Vagina (tissue), 2 donors: ENCODE measurements around the gene ACSL3. TPM values are rescaled to one million over a fixed set of nuclear protein-coding genes. Genes with fewer than 3 reads are reported as not detected.
"Not testable (repeated sequence)": the region's sequence is repeated elsewhere in the genome, so short reads cannot be mapped to it uniquely, and the experiment has no call there.

Experiments used
- DNase-seq, 2 donors: peaks; one replicate each; pipeline ENCODE4 v3.0.0-alpha.2; 2017; ENCODE audit errors: extremely low spot score in 2 of 2
- H3K27ac ChIP-seq: fragments of 200-600 bp; sonication (generic); one replicate; pipeline ENCODE4 v1.5.1; 2019
- H3K27me3 ChIP-seq: fragments of 200-600 bp; sonication (generic); one replicate; pipeline ENCODE4 v1.5.1; 2019
- H3K36me3 ChIP-seq, 2 donors: fragments of 200-600 bp; sonication (generic); one replicate each; pipeline ENCODE4 v1.5.1; 2017 to 2019
- H3K4me1 ChIP-seq: fragments of 200-600 bp; sonication (generic); one replicate; pipeline ENCODE4 v1.5.1; 2019
- H3K4me3 ChIP-seq, 2 donors: fragments of 200-600 bp; sonication (generic); 1 replicate in 1 of 2; 2 replicates in 1 of 2; pipeline ENCODE4 v1.5.1; 2016 to 2019
- H3K9me3 ChIP-seq: fragments of 200-600 bp; sonication (generic); one replicate; pipeline ENCODE4 v1.5.1; 2019
- CTCF ChIP-seq, 3 experiments: fragments of 450-650 bp in 2 of 3; fragments of 200-600 bp in 1 of 3; sonication (generic) in 1 of 3; IDR thresholded peaks; one replicate each; pipeline ENCODE4 v1.5.1; 2017 to 2019; ENCODE audit warnings: antibody characterized with exemption in 3 of 3, mild to moderate bottlenecking in 2 of 3, moderate library complexity in 2 of 3
- POLR2A ChIP-seq, 2 donors: fragments of 450-650 bp; IDR thresholded peaks; one replicate each; pipeline ENCODE4 v1.6.1; 2017; ENCODE audit warnings: antibody characterized with exemption in 2 of 2, mild to moderate bottlenecking in 2 of 2, moderate library complexity in 2 of 2
- POLR2AphosphoS5 ChIP-seq, 2 donors: sonication (generic); formaldehyde crosslinking; IDR thresholded peaks; one replicate each; pipeline ENCODE4 v1.9.0; 2017; ENCODE audit warnings: antibody characterized with exemption in 2 of 2, mild to moderate bottlenecking in 2 of 2, low read depth in 1 of 2; ENCODE audit not compliant: insufficient read depth in 1 of 2
- intact Hi-C: fragments of 100-400 bp; cut with DNase I; formaldehyde crosslinking; loops from one replicate; pipeline ENCODE4 v1.15.1; 2023
- total RNA-seq: library from RNA; depleted of rRNA; stranded (reverse); fragments of >200 nt; gene quantifications from one replicate; pipeline ENCODE4 v1.2.3, GENCODE V29; 2016

The ACSL3 gene
- total RNA-seq, 1 donor from 2014 or later: 60.4 TPM

GRCh38 chr2:222842491-222843174 lies 18.2 kb upstream of the ACSL3 start:
- intact Hi-C loops: no loop called here
- no peaks in the 10 kb centered on the region for H3K27me3 ChIP-seq
- H3K27ac ChIP-seq: no peak overlapping the region
- H3K36me3 ChIP-seq: no peaks in the 10 kb centered on the region
- no peak for DNase-seq
- H3K4me3 ChIP-seq: no peak overlapping the region
- no peaks in the 10 kb centered on the region for H3K4me1 ChIP-seq
- TF ChIP-seq POLR2AphosphoS5 (IDR thresholded peaks at IDR 0.05; ENCODE audit: insufficient read depth in 1 of 2, low read depth in 1 of 2) (peak in 1 of 2 donors; percentile 13), CTCF (IDR thresholded peaks at IDR 0.05) (no peak)
- no peaks in the 10 kb centered on the region for H3K9me3 ChIP-seq

GRCh38 chr2:222844323-222844722 lies 16.5 kb upstream of the ACSL3 start:
- H3K4me3 ChIP-seq: no peak overlapping the region
- H3K27me3 ChIP-seq: no peaks in the 10 kb centered on the region
- TF ChIP-seq POLR2AphosphoS5 (IDR thresholded peaks at IDR 0.05; ENCODE audit: insufficient read depth in 1 of 2, low read depth in 1 of 2) (peak in 1 of 2 donors; percentile 73), POLR2A (IDR thresholded peaks at IDR 0.05) (no peak), CTCF (IDR thresholded peaks at IDR 0.05) (no peak)
- intact Hi-C loops: no loop called here
- no peak for DNase-seq
- peak overlapping the region; percentile 48 for H3K27ac ChIP-seq
- H3K9me3 ChIP-seq: no peaks in the 10 kb centered on the region
- no peaks in the 10 kb centered on the region for H3K36me3 ChIP-seq
- H3K4me1 ChIP-seq: no peaks in the 10 kb centered on the region

GRCh38 chr2:222845314-222845713 lies 15.5 kb upstream of the ACSL3 start:
- H3K36me3 ChIP-seq, H3K9me3 ChIP-seq, H3K27ac ChIP-seq, DNase-seq, intact Hi-C loops, H3K4me3 ChIP-seq, H3K4me1 ChIP-seq, H3K27me3 ChIP-seq: not testable (repeated sequence)

- Histone ChIP-seq H3K36me3 (no peaks in the 10 kb centered on the region), H3K4me1 (no peaks in the 10 kb centered on the region), H3K27me3 (no peaks in the 10 kb centered on the region), H3K4me3 (no peak overlapping the region), H3K27ac (no peak overlapping the region), H3K9me3 (no peaks in the 10 kb centered on the region)
- intact Hi-C loops: no loop called here
- no peak for TF ChIP-seq CTCF (IDR thresholded peaks at IDR 0.05)
- no peak for DNase-seq
These were observed 14.8 kb upstream of the ACSL3 start for GRCh38 chr2:222846003-222846402.

- H3K9me3 ChIP-seq, H3K27ac ChIP-seq, H3K4me3 ChIP-seq, DNase-seq, intact Hi-C loops, H3K36me3 ChIP-seq, H3K27me3 ChIP-seq, H3K4me1 ChIP-seq: not testable (repeated sequence)
These were observed 12.8 kb upstream of the ACSL3 start for GRCh38 chr2:222848031-222848430.

- no peaks in the 10 kb centered on the region for H3K27me3 ChIP-seq
- DNase-seq: no peak
- no peak overlapping the region for H3K4me3 ChIP-seq
- no peaks in the 10 kb centered on the region for H3K36me3 ChIP-seq
- no peak overlapping the region for H3K27ac ChIP-seq
- intact Hi-C loops: no loop called here
- no peaks in the 10 kb centered on the region for H3K4me1 ChIP-seq
- no peaks in the 10 kb centered on the region for H3K9me3 ChIP-seq
- no peak for TF ChIP-seq POLR2A (IDR thresholded peaks at IDR 0.05)
- TF ChIP-seq POLR2AphosphoS5 (IDR thresholded peaks at IDR 0.05; ENCODE audit: insufficient read depth in 1 of 2, low read depth in 1 of 2): no peak
- TF ChIP-seq CTCF (IDR thresholded peaks at IDR 0.05): no peak
These were observed 12.0 kb upstream of the ACSL3 start for GRCh38 chr2:222848862-222849261.
